HS-5 (cell line): Measurements from ENCODE around the gene ZC3H14.

Experiments used
- DNase-seq: peaks from one replicate; pipeline ENCODE4 v3.0.0-alpha.2; 2012; ENCODE audit warnings: low read depth

ZC3H14 gene

GRCh38 chr14:88611878-88612277 is 49.0 kb downstream of the ZC3H14 start:
- no peak for DNase-seq

GRCh38 chr14:88612981-88613380 is 50.1 kb downstream of the ZC3H14 start:
- no peak for DNase-seq

GRCh38 chr14:88613552-88614010 is 50.7 kb downstream of the ZC3H14 start:
- DNase-seq, result peak; percentile 79

- DNase-seq, result peak; percentile 49
These were observed 51.5 kb downstream of the ZC3H14 start for GRCh38 chr14:88614218-88614907.

GRCh38 chr14:88616697-88617096 is 53.9 kb downstream of the ZC3H14 start:
- no peak for DNase-seq

GRCh38 chr14:88617479-88617878 is 54.6 kb downstream of the ZC3H14 start:
- DNase-seq, result no peak

- no peak for DNase-seq
These were observed 55.6 kb downstream of the ZC3H14 start for GRCh38 chr14:88618476-88618875.

- no peak for DNase-seq
These were observed 58.3 kb downstream of the ZC3H14 start for GRCh38 chr14:88621100-88621499.

GRCh38 chr14:88625671-88626070 is 62.8 kb downstream of the ZC3H14 start:
- DNase-seq, result no peak

- no peak for DNase-seq
These were observed 65.2 kb downstream of the ZC3H14 start for GRCh38 chr14:88628033-88628432.

GRCh38 chr14:88628462-88628861 is 65.6 kb downstream of the ZC3H14 start:
- no peak for DNase-seq

GRCh38 chr14:88630565-88630964 is 67.7 kb downstream of the ZC3H14 start:
- DNase-seq, result no peak

- no peak for DNase-seq
These were observed 68.3 kb downstream of the ZC3H14 start for GRCh38 chr14:88631091-88631490.

GRCh38 chr14:88632512-88632911 is 69.7 kb downstream of the ZC3H14 start:
- no peak for DNase-seq

GRCh38 chr14:88639221-88639620 is 76.4 kb downstream of the ZC3H14 start:
- DNase-seq, result no peak

GRCh38 chr14:88660056-88660455 is 97.2 kb downstream of the ZC3H14 start:
- no peak for DNase-seq

GRCh38 chr14:88667555-88668273 is 104.9 kb downstream of the ZC3H14 start:
- peak; percentile 25 for DNase-seq

GRCh38 chr14:88668448-88669116 is 105.7 kb downstream of the ZC3H14 start:
- DNase-seq, result no peak

GRCh38 chr14:88669346-88669745 is 106.5 kb downstream of the ZC3H14 start:
- DNase-seq, result no peak
